Measurements from ENCODE around the gene PRPF18. TPM values are rescaled to one million over a fixed set of nuclear protein-coding genes. Genes with fewer than 3 reads are reported as not detected.

The PRPF18 gene
- polyA plus RNA-seq, 4 donors = 19.5 to 28.2 (median 22.6) TPM

GRCh38 chr10:13563481-13564445, 23.0 kb upstream of the PRPF18 start:
- Histone ChIP-seq H3K4me1 (ENCODE audit: control insufficient read depth in 3 of 3, insufficient read depth in 2 of 3, low read depth in 1 of 3, low read length in 2 of 3) (no peaks in the 10 kb centered on the region), H3K27ac (ENCODE audit: low read depth in 1 of 3, low read length in 2 of 3) (no peak overlapping the region)
- FAIRE-seq = no peak

GRCh38 chr10:13564576-13564975, 22.2 kb upstream of the PRPF18 start:
- Histone ChIP-seq H3K27ac (ENCODE audit: low read depth in 1 of 3, low read length in 2 of 3) (no peak overlapping the region), H3K36me3 (ENCODE audit: control insufficient read depth in 3 of 3, insufficient read depth in 2 of 3, low read depth in 1 of 3, low read length in 3 of 3) (no peaks in the 10 kb centered on the region), H3K9me3 (ENCODE audit: control insufficient read depth in 2 of 2, insufficient read depth in 1 of 2, low read depth in 1 of 2, low read length in 1 of 2) (peaks cover 0 to 8% of the 10 kb centered on the region in 2 donors), H3K4me3 (ENCODE audit: low read depth in 1 of 3, low read length in 3 of 3) (no peak overlapping the region), H3K27me3 (ENCODE audit: control insufficient read depth in 3 of 3, insufficient read depth in 3 of 3, low read length in 3 of 3) (no peaks in the 10 kb centered on the region), H3K4me1 (ENCODE audit: control insufficient read depth in 3 of 3, insufficient read depth in 2 of 3, low read depth in 1 of 3, low read length in 2 of 3) (no peaks in the 10 kb centered on the region)
- no peak for DNase-seq
- WGBS, 3 donors = 85 to 91% (median 90%) methylated on average over 3 of the region's 3 CpGs
- no peak for FAIRE-seq

More at GRCh38 chr10:13563481-13564445, 23.0 kb upstream of the PRPF18 start:
- Histone ChIP-seq H3K27me3 (ENCODE audit: control insufficient read depth in 3 of 3, insufficient read depth in 3 of 3, low read length in 3 of 3) (no peaks in the 10 kb centered on the region), H3K36me3 (ENCODE audit: control insufficient read depth in 3 of 3, insufficient read depth in 2 of 3, low read depth in 1 of 3, low read length in 3 of 3) (no peaks in the 10 kb centered on the region), H3K9me3 (ENCODE audit: control insufficient read depth in 2 of 2, insufficient read depth in 1 of 2, low read depth in 1 of 2, low read length in 1 of 2) (peaks cover 0 to 8% of the 10 kb centered on the region in 2 donors), H3K4me3 (ENCODE audit: low read depth in 1 of 3, low read length in 3 of 3) (no peak overlapping the region)
- DNase-seq = no peak
- 88 to 94% (median 89%) methylated on average over 11 of the region's 11 CpGs for WGBS, 3 donors

- peaks cover 0 to 8% of the 10 kb centered on the region in 2 donors for H3K9me3 ChIP-seq (ENCODE audit: control insufficient read depth in 2 of 2, insufficient read depth in 1 of 2, low read depth in 1 of 2, low read length in 1 of 2)
- H3K27ac ChIP-seq (ENCODE audit: low read depth in 1 of 3, low read length in 2 of 3) = no peak overlapping the region
- WGBS, 3 donors = 43 to 92% (median 76%) methylated on average over 1 of the region's 1 CpG
- no peaks in the 10 kb centered on the region for H3K4me1 ChIP-seq (ENCODE audit: control insufficient read depth in 3 of 3, insufficient read depth in 2 of 3, low read depth in 1 of 3, low read length in 2 of 3)
- FAIRE-seq (no peak), DNase-seq (no peak)
- peaks cover 0 to 3% (median 0%) of the 10 kb centered on the region in 3 donors for H3K27me3 ChIP-seq (ENCODE audit: control insufficient read depth in 3 of 3, insufficient read depth in 3 of 3, low read length in 3 of 3)
- H3K4me3 ChIP-seq (ENCODE audit: low read depth in 1 of 3, low read length in 3 of 3) = no peak overlapping the region
- no peaks in the 10 kb centered on the region for H3K36me3 ChIP-seq (ENCODE audit: control insufficient read depth in 3 of 3, insufficient read depth in 2 of 3, low read depth in 1 of 3, low read length in 3 of 3)
Measured at GRCh38 chr10:13567030-13567429, 19.7 kb upstream of the PRPF18 start.

GRCh38 chr10:13571541-13571940, 15.2 kb upstream of the PRPF18 start:
- WGBS, 3 donors = 62 to 64% (median 62%) methylated on average over 5 of the region's 5 CpGs
- Histone ChIP-seq H3K4me1 (ENCODE audit: control insufficient read depth in 3 of 3, insufficient read depth in 2 of 3, low read depth in 1 of 3, low read length in 2 of 3) (no peaks in the 10 kb centered on the region), H3K27ac (ENCODE audit: low read depth in 1 of 3, low read length in 2 of 3) (no peak overlapping the region), H3K36me3 (ENCODE audit: control insufficient read depth in 3 of 3, insufficient read depth in 2 of 3, low read depth in 1 of 3, low read length in 3 of 3) (no peaks in the 10 kb centered on the region), H3K9me3 (ENCODE audit: control insufficient read depth in 2 of 2, insufficient read depth in 1 of 2, low read depth in 1 of 2, low read length in 1 of 2) (no peaks in the 10 kb centered on the region), H3K27me3 (ENCODE audit: control insufficient read depth in 3 of 3, insufficient read depth in 3 of 3, low read length in 3 of 3) (peaks cover 0 to 3% (median under 1%) of the 10 kb centered on the region in 3 donors), H3K4me3 (ENCODE audit: low read depth in 1 of 3, low read length in 3 of 3) (no peak overlapping the region)
- DNase-seq = no peak
- FAIRE-seq = no peak

- Histone ChIP-seq H3K27me3 (ENCODE audit: control insufficient read depth in 3 of 3, insufficient read depth in 3 of 3, low read length in 3 of 3) (peaks cover 0 to 3% (median 1%) of the 10 kb centered on the region in 3 donors), H3K9me3 (ENCODE audit: control insufficient read depth in 2 of 2, insufficient read depth in 1 of 2, low read depth in 1 of 2, low read length in 1 of 2) (no peaks in the 10 kb centered on the region), H3K36me3 (ENCODE audit: control insufficient read depth in 3 of 3, insufficient read depth in 2 of 3, low read depth in 1 of 3, low read length in 3 of 3) (no peaks in the 10 kb centered on the region), H3K27ac (ENCODE audit: low read depth in 1 of 3, low read length in 2 of 3) (no peak overlapping the region), H3K4me1 (ENCODE audit: control insufficient read depth in 3 of 3, insufficient read depth in 2 of 3, low read depth in 1 of 3, low read length in 2 of 3) (no peaks in the 10 kb centered on the region), H3K4me3 (ENCODE audit: low read depth in 1 of 3, low read length in 3 of 3) (no peak overlapping the region)
- WGBS, 3 donors = 59 to 73% (median 71%) methylated on average over 4 of the region's 4 CpGs
- FAIRE-seq (no peak), DNase-seq (no peak)
Measured at GRCh38 chr10:13573960-13574359, 12.8 kb upstream of the PRPF18 start.

- FAIRE-seq = no peak
- peaks cover 0 to 3% (median 3%) of the 10 kb centered on the region in 3 donors for H3K4me1 ChIP-seq (ENCODE audit: control insufficient read depth in 3 of 3, insufficient read depth in 2 of 3, low read depth in 1 of 3, low read length in 2 of 3)
- WGBS, 3 donors = 56 to 77% (median 74%) methylated on average over 6 of the region's 6 CpGs
Measured at GRCh38 chr10:13585195-13585751, 1.5 kb upstream of the PRPF18 start.

GRCh38 chr10:13585943-13586342, 822 bp upstream of the PRPF18 start:
- no peak overlapping the region for H3K4me3 ChIP-seq (ENCODE audit: low read depth in 1 of 3, low read length in 3 of 3)
- H3K36me3 ChIP-seq (ENCODE audit: control insufficient read depth in 3 of 3, insufficient read depth in 2 of 3, low read depth in 1 of 3, low read length in 3 of 3) = no peaks in the 10 kb centered on the region
- FAIRE-seq = peak; percentile 72
- no peak for DNase-seq
- peaks cover 0 to 13% (median 2%) of the 10 kb centered on the region in 3 donors for H3K27me3 ChIP-seq (ENCODE audit: control insufficient read depth in 3 of 3, insufficient read depth in 3 of 3, low read length in 3 of 3)
- H3K4me1 ChIP-seq (ENCODE audit: control insufficient read depth in 3 of 3, insufficient read depth in 2 of 3, low read depth in 1 of 3, low read length in 2 of 3) = peaks cover 0 to 3% (median 3%) of the 10 kb centered on the region in 3 donors
- WGBS, 3 donors = 59 to 71% (median 66%) methylated on average over 4 of the region's 4 CpGs
- no peaks in the 10 kb centered on the region for H3K9me3 ChIP-seq (ENCODE audit: control insufficient read depth in 2 of 2, insufficient read depth in 1 of 2, low read depth in 1 of 2, low read length in 1 of 2)
- H3K27ac ChIP-seq (ENCODE audit: low read depth in 1 of 3, low read length in 2 of 3) = no peak overlapping the region

More at GRCh38 chr10:13585195-13585751, 1.5 kb upstream of the PRPF18 start:
- H3K9me3 ChIP-seq (ENCODE audit: control insufficient read depth in 2 of 2, insufficient read depth in 1 of 2, low read depth in 1 of 2, low read length in 1 of 2) = no peaks in the 10 kb centered on the region
- no peak for DNase-seq
- no peak overlapping the region for H3K4me3 ChIP-seq (ENCODE audit: low read depth in 1 of 3, low read length in 3 of 3)
- no peak overlapping the region for H3K27ac ChIP-seq (ENCODE audit: low read depth in 1 of 3, low read length in 2 of 3)
- H3K36me3 ChIP-seq (ENCODE audit: control insufficient read depth in 3 of 3, insufficient read depth in 2 of 3, low read depth in 1 of 3, low read length in 3 of 3) = no peaks in the 10 kb centered on the region
- H3K27me3 ChIP-seq (ENCODE audit: control insufficient read depth in 3 of 3, insufficient read depth in 3 of 3, low read length in 3 of 3) = peaks cover 0 to 17% (median 4%) of the 10 kb centered on the region in 3 donors

GRCh38 chr10:13587391-13587790, 626 bp downstream of the PRPF18 start:
- Histone ChIP-seq H3K4me1 (ENCODE audit: control insufficient read depth in 3 of 3, insufficient read depth in 2 of 3, low read depth in 1 of 3, low read length in 2 of 3) (peaks cover 0 to 3% (median 3%) of the 10 kb centered on the region in 3 donors), H3K27me3 (ENCODE audit: control insufficient read depth in 3 of 3, insufficient read depth in 3 of 3, low read length in 3 of 3) (peaks cover 0 to 9% (median 2%) of the 10 kb centered on the region in 3 donors), H3K9me3 (ENCODE audit: control insufficient read depth in 2 of 2, insufficient read depth in 1 of 2, low read depth in 1 of 2, low read length in 1 of 2) (no peaks in the 10 kb centered on the region), H3K36me3 (ENCODE audit: control insufficient read depth in 3 of 3, insufficient read depth in 2 of 3, low read depth in 1 of 3, low read length in 3 of 3) (peaks cover 2 to 4% (median 3%) of the 10 kb centered on the region in 3 donors), H3K27ac (ENCODE audit: low read depth in 1 of 3, low read length in 2 of 3) (no peak overlapping the region), H3K4me3 (ENCODE audit: low read depth in 1 of 3, low read length in 3 of 3) (peak overlapping the region; percentile 80 to 94 (median 85))
- 1 to 3% (median 2%) methylated on average over 18 to 19 of the region's 19 CpGs for WGBS, 3 donors
- FAIRE-seq = no peak
- peak; percentile 27 to 57 for DNase-seq

Data from small intestine (tissue), 7 donors.